GM23338 (cell line): ENCODE data around the gene TSPAN33. TPM values are rescaled to one million over a fixed set of nuclear protein-coding genes. Genes with fewer than 3 reads are reported as not detected.

Experiments used
- ATAC-seq: fragments of 200-7000 bp; cut with Tn5 transposase; 3 replicates; pipeline ENCODE4 v1.9.1; 2020
- DNase-seq: peaks from one replicate; pipeline ENCODE4 v3.0.0-alpha.2; 2015; ENCODE audit warnings: low spot score
- H2AFZ ChIP-seq: fragments of 200-600 bp; sonication (generic); 2 replicates; pipeline ENCODE4 v1.8.0; 2016; ENCODE audit warnings: antibody characterized with exemption, mild to moderate bottlenecking, moderate library complexity
- H3F3A ChIP-seq: fragments of 200-600 bp; sonication (generic); replicated peaks from 2 replicates; pipeline ENCODE4 v1.8.0; 2017; ENCODE audit warnings: antibody characterized with exemption, mixed run types, low read depth
- H3K27ac ChIP-seq: fragments of 200-600 bp; sonication (generic); 2 replicates; pipeline ENCODE4 v1.6.1; 2016; ENCODE audit warnings: low read depth
- H3K27me3 ChIP-seq: fragments of 200-600 bp; sonication (generic); 2 replicates; pipeline ENCODE4 v1.8.0; 2016; ENCODE audit warnings: mild to moderate bottlenecking, mixed run types, moderate library complexity; ENCODE audit not compliant: insufficient read depth
- H3K36me3 ChIP-seq: fragments of 200-600 bp; sonication (generic); 2 replicates; pipeline ENCODE4 v1.8.0; 2016; ENCODE audit warnings: mild to moderate bottlenecking; ENCODE audit not compliant: insufficient read depth
- H3K4me1 ChIP-seq: fragments of 200-600 bp; sonication (generic); 2 replicates; pipeline ENCODE4 v1.8.0; 2016; ENCODE audit warnings: mild to moderate bottlenecking, moderate library complexity; ENCODE audit not compliant: insufficient read depth
- H3K4me2 ChIP-seq: fragments of 200-600 bp; sonication (generic); 2 replicates; pipeline ENCODE4 v1.7.1; 2017; ENCODE audit warnings: mixed run types
- H3K4me3 ChIP-seq: fragments of 200-600 bp; sonication (generic); 2 replicates; pipeline ENCODE4 v1.6.1; 2016; ENCODE audit warnings: mixed run types
- H3K79me2 ChIP-seq: fragments of 200-600 bp; sonication (generic); replicated peaks from 2 replicates; pipeline ENCODE4 v1.8.0; 2017; ENCODE audit warnings: mild to moderate bottlenecking; ENCODE audit not compliant: insufficient read depth
- H3K9me2 ChIP-seq: fragments of 200-600 bp; sonication (generic); 2 replicates; pipeline ENCODE4 v1.8.0; 2017; ENCODE audit not compliant: insufficient read depth
- H4K20me1 ChIP-seq: fragments of 200-600 bp; sonication (generic); replicated peaks from 2 replicates; pipeline ENCODE4 v1.8.0; 2017; ENCODE audit warnings: mild to moderate bottlenecking; ENCODE audit not compliant: insufficient read depth
- H3K27ac Mint-ChIP-seq: 2 replicates; pipeline ENCODE4 v1.8.0; 2020; ENCODE audit warnings: inconsistent platforms, mild to moderate bottlenecking, moderate library complexity, mixed read lengths
- H3K27me3 Mint-ChIP-seq: 3 replicates; pipeline ENCODE4 v1.8.0; 2022; ENCODE audit warnings: low read depth, mild to moderate bottlenecking, moderate library complexity, mixed read lengths, inconsistent platforms; ENCODE audit not compliant: insufficient read depth, poor library complexity
- H3K36me3 Mint-ChIP-seq: 3 replicates; pipeline ENCODE4 v1.8.0; 2021; ENCODE audit warnings: low read depth, mild to moderate bottlenecking, inconsistent platforms, moderate library complexity, mixed read lengths
- H3K4me1 Mint-ChIP-seq: 3 replicates; pipeline ENCODE4 v1.8.0; 2020; ENCODE audit warnings: mild to moderate bottlenecking, inconsistent platforms, mixed read lengths
- H3K4me3 Mint-ChIP-seq: 3 replicates; pipeline ENCODE4 v1.8.0; 2021; ENCODE audit warnings: moderate library complexity, mild to moderate bottlenecking, inconsistent platforms, mixed read lengths
- H3K9me3 Mint-ChIP-seq: 3 replicates; pipeline ENCODE4 v1.8.0; 2020; ENCODE audit warnings: moderate library complexity, mild to moderate bottlenecking, inconsistent platforms, mixed read lengths
- CTCF ChIP-seq, 2 experiments: fragments of 200-600 bp in 1 of 2; sonication (generic) in 1 of 2; conservative IDR thresholded peaks; 2 replicates each; pipeline versions ENCODE4 v1.5.1 to v1.6.1; 2016 to 2017; ENCODE audit warnings: antibody characterized with exemption in 2 of 2, low read depth in 2 of 2, mild to moderate bottlenecking in 2 of 2, moderate library complexity in 1 of 2
- ETS1 ChIP-seq: IDR thresholded peaks from 2 replicates; pipeline ENCODE4 v1.6.1; 2016; ENCODE audit warnings: antibody characterized with exemption
- EZH2phosphoT487 ChIP-seq: fragments of 200-600 bp; sonication (generic); IDR thresholded peaks from one replicate; pipeline ENCODE4 v1.8.1; 2018; ENCODE audit warnings: antibody characterized with exemption; ENCODE audit not compliant: unreplicated experiment
- JUNB ChIP-seq: IDR thresholded peaks from one replicate; pipeline ENCODE4 v1.6.1; 2016; ENCODE audit warnings: antibody characterized with exemption; ENCODE audit not compliant: unreplicated experiment
- POLR2AphosphoS5 ChIP-seq: IDR thresholded peaks from 2 replicates; pipeline ENCODE4 v1.6.1; 2016; ENCODE audit warnings: antibody characterized with exemption, low read depth
- REST ChIP-seq: IDR thresholded peaks from one replicate; pipeline ENCODE4 v1.6.1; 2018; ENCODE audit warnings: antibody characterized with exemption; ENCODE audit not compliant: unreplicated experiment
- STAT1 ChIP-seq: IDR thresholded peaks from one replicate; pipeline ENCODE4 v1.6.1; 2016; ENCODE audit warnings: antibody characterized with exemption; ENCODE audit not compliant: unreplicated experiment
- ZNF114 ChIP-seq: fragments of 250-450 bp; sonication (Bioruptor Pico); IDR thresholded peaks from 2 replicates; pipeline ENCODE4 v1.5.0; 2020; ENCODE audit warnings: mild to moderate bottlenecking, moderate library complexity
- ZNF331 ChIP-seq: fragments of 250-450 bp; sonication (Bioruptor Pico); IDR thresholded peaks from 2 replicates; pipeline ENCODE4 v1.5.0; 2020; ENCODE audit warnings: low read depth, mild to moderate bottlenecking, moderate library complexity
- polyA plus RNA-seq: library from polyadenylated mRNA; unstranded; fragments of >200 nt; fragmentation: Nextera tagmentation; extraction: Ambion mirVana; gene quantifications from 2 replicates; pipeline ENCODE4 v1.2.1, GENCODE V29; 2016
- total RNA-seq: library from RNA; depleted of rRNA; stranded (reverse); fragments of >200 nt; shearing (Covaris generic); gene quantifications from 2 replicates; pipeline ENCODE4 v1.2.3, GENCODE V29; 2014

Gene TSPAN33
- total and polyA plus RNA-seq, 2 experiments from 2014 or later, result 17.6 to 51.5 TPM

DNA sequence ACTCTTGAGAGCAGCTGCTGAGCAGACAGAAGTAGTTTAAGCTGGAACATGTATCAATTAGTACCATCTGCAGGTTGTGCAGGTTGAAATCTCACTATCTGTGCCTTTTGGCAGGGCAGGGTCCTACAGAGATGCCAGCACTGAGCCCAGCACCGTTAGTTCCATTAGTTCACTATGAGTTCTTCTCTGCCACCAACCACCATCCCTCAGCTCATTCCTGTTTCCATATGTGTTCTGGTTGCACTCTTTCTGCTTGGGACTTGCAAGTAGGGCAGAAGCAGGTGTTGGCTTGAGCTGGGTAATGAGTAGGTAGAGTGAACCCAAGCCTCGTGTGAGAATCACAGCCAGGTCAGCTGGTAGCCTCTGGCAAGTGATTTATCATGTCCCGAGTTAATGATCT, 46.8 kb downstream of the TSPAN33 start:
- H4K20me1 ChIP-seq, result peaks cover 40% of the 10 kb centered on the region
- no peaks in the 10 kb centered on the region; the same call in 1 of the 3 replicates for H3K9me3 Mint-ChIP-seq
- peaks cover 24% of the 10 kb centered on the region for H3K27me3 Mint-ChIP-seq
- peaks cover 7% of the 10 kb centered on the region; the same call in 1 of the 2 replicates for H3F3A ChIP-seq
- no peak for TF ChIP-seq EZH2phosphoT487
- no peak for TF ChIP-seq ETS1
- no peak for TF ChIP-seq JUNB
- TF ChIP-seq REST, result no peak
- TF ChIP-seq STAT1, result no peak
- no peak for TF ChIP-seq ZNF331 (CRISPR knock-in tag)
- TF ChIP-seq ZNF114 (CRISPR knock-in tag), result no peak
- ATAC-seq (no peak), DNase-seq (no peak)
- no peak overlapping the region for H3K4me2 ChIP-seq
- no peak overlapping the region for H3K4me3 ChIP-seq
- H2AFZ ChIP-seq, result no peak overlapping the region
- peaks cover 36% of the 10 kb centered on the region for H3K36me3 Mint-ChIP-seq
- peak overlapping the region; percentile 15; the same call in 2 of the 3 replicates for H3K4me3 Mint-ChIP-seq
- peaks cover 22% of the 10 kb centered on the region for H3K27me3 ChIP-seq
- H3K4me1 ChIP-seq, result peaks cover 25% of the 10 kb centered on the region
- H3K4me1 Mint-ChIP-seq, result peaks cover 36% of the 10 kb centered on the region
- no peak overlapping the region for H3K27ac Mint-ChIP-seq
- H3K79me2 ChIP-seq, result peaks cover 69% of the 10 kb centered on the region
- H3K9me2 ChIP-seq, result no peaks in the 10 kb centered on the region
- no peak overlapping the region for H3K27ac ChIP-seq
- peaks cover 5% of the 10 kb centered on the region; the same call in 1 of the 2 replicates for H3K36me3 ChIP-seq

DNA sequence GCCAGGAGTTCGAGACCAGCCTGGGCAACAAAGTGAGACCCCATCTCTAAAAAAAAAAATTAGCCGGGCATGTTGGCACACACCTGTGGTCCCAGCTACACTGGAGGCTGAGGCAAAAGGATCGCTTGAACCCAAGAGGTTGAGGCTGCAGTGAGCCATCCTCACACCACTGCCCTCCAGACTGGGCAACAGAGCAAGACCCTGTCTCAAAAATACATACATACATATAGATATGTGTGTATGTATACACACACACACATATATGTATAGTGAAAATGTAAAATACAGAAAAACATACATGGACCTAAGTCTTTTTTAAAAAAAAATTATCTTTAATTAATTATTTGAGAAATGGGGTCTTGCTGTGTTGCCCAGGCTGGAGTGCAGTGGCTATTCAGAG, 49.4 kb downstream of the TSPAN33 start:
- Histone ChIP-seq H3K27me3 (peaks cover 9% of the 10 kb centered on the region; the same call in 1 of the 2 replicates), H2AFZ (no peak overlapping the region), H3F3A (0 out of 2 replicates have a peak, but pooled peaks cover 5% of the 10 kb centered on the region), H3K4me3 (no peak overlapping the region), H3K4me1 (peaks cover 15% of the 10 kb centered on the region), H3K27ac (no peak overlapping the region), H3K9me2 (no peaks in the 10 kb centered on the region), H3K4me2 (no peak overlapping the region), H3K36me3 (peaks cover 5% of the 10 kb centered on the region; the same call in 1 of the 2 replicates), H3K79me2 (peaks cover 95% of the 10 kb centered on the region), H4K20me1 (peaks cover 57% of the 10 kb centered on the region)
- peaks cover 30% of the 10 kb centered on the region for H3K4me1 Mint-ChIP-seq
- no peak for DNase-seq
- H3K9me3 Mint-ChIP-seq, result no peaks in the 10 kb centered on the region; the same call in 1 of the 3 replicates
- H3K27me3 Mint-ChIP-seq, result peaks cover 15% of the 10 kb centered on the region
- no peak for ATAC-seq
- peaks cover 37% of the 10 kb centered on the region for H3K36me3 Mint-ChIP-seq
- no peak overlapping the region for H3K4me3 Mint-ChIP-seq
- no peak overlapping the region for H3K27ac Mint-ChIP-seq
- TF ChIP-seq CTCF (conservative IDR thresholded peaks at IDR 0.05; ENCODE audit: low read depth in 2 of 2) (no peak), ETS1 (no peak), STAT1 (no peak), REST (no peak), POLR2AphosphoS5 (no peak), EZH2phosphoT487 (no peak)
